ENCODE measurements around the gene SDK1.

DNA sequence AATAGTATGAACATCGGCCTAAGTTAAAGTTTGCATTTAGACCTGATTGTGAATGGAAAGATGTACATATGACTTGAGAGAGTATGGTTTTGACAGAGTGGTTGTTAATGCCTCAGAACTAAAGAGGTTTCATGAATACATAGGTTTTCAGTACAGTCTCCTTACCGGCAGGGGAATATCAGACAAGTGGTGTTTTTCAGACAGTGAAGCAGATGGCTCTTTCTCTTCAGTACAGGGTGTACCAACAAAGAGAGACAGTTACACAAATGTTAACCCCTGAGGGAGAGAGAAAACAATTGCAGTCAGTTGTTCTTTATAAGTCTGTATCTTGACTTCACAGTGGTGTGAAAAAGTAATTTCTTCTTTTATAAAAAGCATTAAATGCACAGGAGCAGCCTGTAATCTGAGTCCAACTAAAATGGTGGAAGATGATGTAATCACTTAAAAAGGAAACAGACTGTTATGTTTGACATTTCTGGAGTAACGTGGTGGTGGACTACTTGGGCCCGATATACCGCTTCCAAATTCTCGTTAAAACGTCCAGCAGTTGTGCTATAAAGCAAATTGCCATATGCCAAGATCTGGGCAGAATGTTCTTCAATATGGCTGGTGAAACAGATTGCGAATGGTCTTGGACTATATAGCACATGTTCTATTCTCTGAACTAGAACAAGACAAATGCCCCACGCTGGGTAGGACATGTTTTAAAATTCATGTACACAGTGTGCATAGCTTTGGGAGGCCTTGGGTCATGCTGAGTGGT is 69.2 kb downstream of the SDK1 start:
- TF ChIP-seq TAF1 (IDR thresholded peaks at IDR 0.05; ENCODE audit: low read depth, low read length) (no peak), POLR2AphosphoS5 (IDR thresholded peaks at IDR 0.05; ENCODE audit: low read depth, low read length) (no peak), EGR1 (IDR thresholded peaks at IDR 0.05; ENCODE audit: borderline replicate concordance, low read depth, low read length) (no peak), EP300 (IDR thresholded peaks at IDR 0.05; ENCODE audit: borderline replicate concordance in 1 of 2, low read depth in 2 of 2, low read length in 2 of 2) (no peak), SIN3A (conservative IDR thresholded peaks at IDR 0.05 in 1 of 2, IDR thresholded peaks at IDR 0.05 in 1 of 2; ENCODE audit: low read depth in 1 of 2, low read length in 2 of 2) (no peak), HDAC6 (IDR thresholded peaks at IDR 0.05; ENCODE audit: low read depth, low read length) (no peak), TBP (IDR thresholded peaks at IDR 0.05; ENCODE audit: low read depth, low read length) (no peak), CREB1 (IDR thresholded peaks at IDR 0.05) (no peak)
- TF ChIP-seq, protein P1, sequence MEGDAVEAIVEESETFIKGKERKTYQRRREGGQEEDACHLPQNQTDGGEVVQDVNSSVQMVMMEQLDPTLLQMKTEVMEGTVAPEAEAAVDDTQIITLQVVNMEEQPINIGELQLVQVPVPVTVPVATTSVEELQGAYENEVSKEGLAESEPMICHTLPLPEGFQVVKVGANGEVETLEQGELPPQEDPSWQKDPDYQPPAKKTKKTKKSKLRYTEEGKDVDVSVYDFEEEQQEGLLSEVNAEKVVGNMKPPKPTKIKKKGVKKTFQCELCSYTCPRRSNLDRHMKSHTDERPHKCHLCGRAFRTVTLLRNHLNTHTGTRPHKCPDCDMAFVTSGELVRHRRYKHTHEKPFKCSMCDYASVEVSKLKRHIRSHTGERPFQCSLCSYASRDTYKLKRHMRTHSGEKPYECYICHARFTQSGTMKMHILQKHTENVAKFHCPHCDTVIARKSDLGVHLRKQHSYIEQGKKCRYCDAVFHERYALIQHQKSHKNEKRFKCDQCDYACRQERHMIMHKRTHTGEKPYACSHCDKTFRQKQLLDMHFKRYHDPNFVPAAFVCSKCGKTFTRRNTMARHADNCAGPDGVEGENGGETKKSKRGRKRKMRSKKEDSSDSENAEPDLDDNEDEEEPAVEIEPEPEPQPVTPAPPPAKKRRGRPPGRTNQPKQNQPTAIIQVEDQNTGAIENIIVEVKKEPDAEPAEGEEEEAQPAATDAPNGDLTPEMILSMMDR (IDR thresholded peaks at IDR 0.05; ENCODE audit: control extremely low read depth in 1 of 3, insufficient read depth in 1 of 3, low read depth in 1 of 3, low read length in 3 of 3) = no peak
- TF ChIP-seq, protein P2, sequence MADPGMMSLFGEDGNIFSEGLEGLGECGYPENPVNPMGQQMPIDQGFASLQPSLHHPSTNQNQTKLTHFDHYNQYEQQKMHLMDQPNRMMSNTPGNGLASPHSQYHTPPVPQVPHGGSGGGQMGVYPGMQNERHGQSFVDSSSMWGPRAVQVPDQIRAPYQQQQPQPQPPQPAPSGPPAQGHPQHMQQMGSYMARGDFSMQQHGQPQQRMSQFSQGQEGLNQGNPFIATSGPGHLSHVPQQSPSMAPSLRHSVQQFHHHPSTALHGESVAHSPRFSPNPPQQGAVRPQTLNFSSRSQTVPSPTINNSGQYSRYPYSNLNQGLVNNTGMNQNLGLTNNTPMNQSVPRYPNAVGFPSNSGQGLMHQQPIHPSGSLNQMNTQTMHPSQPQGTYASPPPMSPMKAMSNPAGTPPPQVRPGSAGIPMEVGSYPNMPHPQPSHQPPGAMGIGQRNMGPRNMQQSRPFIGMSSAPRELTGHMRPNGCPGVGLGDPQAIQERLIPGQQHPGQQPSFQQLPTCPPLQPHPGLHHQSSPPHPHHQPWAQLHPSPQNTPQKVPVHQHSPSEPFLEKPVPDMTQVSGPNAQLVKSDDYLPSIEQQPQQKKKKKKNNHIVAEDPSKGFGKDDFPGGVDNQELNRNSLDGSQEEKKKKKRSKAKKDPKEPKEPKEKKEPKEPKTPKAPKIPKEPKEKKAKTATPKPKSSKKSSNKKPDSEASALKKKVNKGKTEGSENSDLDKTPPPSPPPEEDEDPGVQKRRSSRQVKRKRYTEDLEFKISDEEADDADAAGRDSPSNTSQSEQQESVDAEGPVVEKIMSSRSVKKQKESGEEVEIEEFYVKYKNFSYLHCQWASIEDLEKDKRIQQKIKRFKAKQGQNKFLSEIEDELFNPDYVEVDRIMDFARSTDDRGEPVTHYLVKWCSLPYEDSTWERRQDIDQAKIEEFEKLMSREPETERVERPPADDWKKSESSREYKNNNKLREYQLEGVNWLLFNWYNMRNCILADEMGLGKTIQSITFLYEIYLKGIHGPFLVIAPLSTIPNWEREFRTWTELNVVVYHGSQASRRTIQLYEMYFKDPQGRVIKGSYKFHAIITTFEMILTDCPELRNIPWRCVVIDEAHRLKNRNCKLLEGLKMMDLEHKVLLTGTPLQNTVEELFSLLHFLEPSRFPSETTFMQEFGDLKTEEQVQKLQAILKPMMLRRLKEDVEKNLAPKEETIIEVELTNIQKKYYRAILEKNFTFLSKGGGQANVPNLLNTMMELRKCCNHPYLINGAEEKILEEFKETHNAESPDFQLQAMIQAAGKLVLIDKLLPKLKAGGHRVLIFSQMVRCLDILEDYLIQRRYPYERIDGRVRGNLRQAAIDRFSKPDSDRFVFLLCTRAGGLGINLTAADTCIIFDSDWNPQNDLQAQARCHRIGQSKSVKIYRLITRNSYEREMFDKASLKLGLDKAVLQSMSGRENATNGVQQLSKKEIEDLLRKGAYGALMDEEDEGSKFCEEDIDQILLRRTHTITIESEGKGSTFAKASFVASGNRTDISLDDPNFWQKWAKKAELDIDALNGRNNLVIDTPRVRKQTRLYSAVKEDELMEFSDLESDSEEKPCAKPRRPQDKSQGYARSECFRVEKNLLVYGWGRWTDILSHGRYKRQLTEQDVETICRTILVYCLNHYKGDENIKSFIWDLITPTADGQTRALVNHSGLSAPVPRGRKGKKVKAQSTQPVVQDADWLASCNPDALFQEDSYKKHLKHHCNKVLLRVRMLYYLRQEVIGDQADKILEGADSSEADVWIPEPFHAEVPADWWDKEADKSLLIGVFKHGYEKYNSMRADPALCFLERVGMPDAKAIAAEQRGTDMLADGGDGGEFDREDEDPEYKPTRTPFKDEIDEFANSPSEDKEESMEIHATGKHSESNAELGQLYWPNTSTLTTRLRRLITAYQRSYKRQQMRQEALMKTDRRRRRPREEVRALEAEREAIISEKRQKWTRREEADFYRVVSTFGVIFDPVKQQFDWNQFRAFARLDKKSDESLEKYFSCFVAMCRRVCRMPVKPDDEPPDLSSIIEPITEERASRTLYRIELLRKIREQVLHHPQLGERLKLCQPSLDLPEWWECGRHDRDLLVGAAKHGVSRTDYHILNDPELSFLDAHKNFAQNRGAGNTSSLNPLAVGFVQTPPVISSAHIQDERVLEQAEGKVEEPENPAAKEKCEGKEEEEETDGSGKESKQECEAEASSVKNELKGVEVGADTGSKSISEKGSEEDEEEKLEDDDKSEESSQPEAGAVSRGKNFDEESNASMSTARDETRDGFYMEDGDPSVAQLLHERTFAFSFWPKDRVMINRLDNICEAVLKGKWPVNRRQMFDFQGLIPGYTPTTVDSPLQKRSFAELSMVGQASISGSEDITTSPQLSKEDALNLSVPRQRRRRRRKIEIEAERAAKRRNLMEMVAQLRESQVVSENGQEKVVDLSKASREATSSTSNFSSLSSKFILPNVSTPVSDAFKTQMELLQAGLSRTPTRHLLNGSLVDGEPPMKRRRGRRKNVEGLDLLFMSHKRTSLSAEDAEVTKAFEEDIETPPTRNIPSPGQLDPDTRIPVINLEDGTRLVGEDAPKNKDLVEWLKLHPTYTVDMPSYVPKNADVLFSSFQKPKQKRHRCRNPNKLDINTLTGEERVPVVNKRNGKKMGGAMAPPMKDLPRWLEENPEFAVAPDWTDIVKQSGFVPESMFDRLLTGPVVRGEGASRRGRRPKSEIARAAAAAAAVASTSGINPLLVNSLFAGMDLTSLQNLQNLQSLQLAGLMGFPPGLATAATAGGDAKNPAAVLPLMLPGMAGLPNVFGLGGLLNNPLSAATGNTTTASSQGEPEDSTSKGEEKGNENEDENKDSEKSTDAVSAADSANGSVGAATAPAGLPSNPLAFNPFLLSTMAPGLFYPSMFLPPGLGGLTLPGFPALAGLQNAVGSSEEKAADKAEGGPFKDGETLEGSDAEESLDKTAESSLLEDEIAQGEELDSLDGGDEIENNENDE (IDR thresholded peaks at IDR 0.05; ENCODE audit: insufficient replicate concordance, low read length) = no peak
